Right lobe of liver (tissue), 6 donors: Measurements from ENCODE around the gene MPP2. TPM values are rescaled to one million over a fixed set of nuclear protein-coding genes. Genes with fewer than 3 reads are reported as not detected.
"Not testable (repeated sequence)": the region's sequence is repeated elsewhere in the genome, so short reads cannot be mapped to it uniquely, and the experiment has no call there.

Experiments used
- ATAC-seq, 4 donors: fragments of 200-7000 bp; cut with Tn5 transposase; one replicate each; pipeline ENCODE4 v1.9.1; 2020; ENCODE audit warnings: mild to moderate bottlenecking in 4 of 4, moderate library complexity in 4 of 4
- DNase-seq, 3 donors: peaks; one replicate each; pipeline ENCODE4 v3.0.0-alpha.2; 2020
- H3K27ac ChIP-seq, 3 donors: fragments of 200-600 bp; one replicate each; pipeline ENCODE4 v1.8.0; 2022
- H3K27me3 ChIP-seq, 2 donors: fragments of 200-600 bp; one replicate each; pipeline ENCODE4 v1.8.0; 2022
- H3K36me3 ChIP-seq, 4 donors: fragments of 200-600 bp; sonication (generic) in 1 of 4; one replicate each; pipeline versions ENCODE4 v1.5.1 to v1.8.0; 2017 to 2022; ENCODE audit warnings: control low read depth in 1 of 4
- H3K4me1 ChIP-seq, 4 donors: fragments of 200-600 bp; sonication (generic) in 1 of 4; one replicate each; pipeline versions ENCODE4 v1.5.1 to v1.8.0; 2017 to 2022; ENCODE audit warnings: control low read depth in 1 of 4
- H3K4me3 ChIP-seq, 3 donors: fragments of 200-600 bp; one replicate each; pipeline ENCODE4 v1.8.0; 2022
- H3K9me3 ChIP-seq, 4 donors: fragments of 200-600 bp; sonication (generic) in 1 of 4; one replicate each; pipeline versions ENCODE4 v1.5.1 to v1.8.0; 2017 to 2022; ENCODE audit warnings: control low read depth in 1 of 4
- CTCF ChIP-seq, 4 donors: fragments of 200-600 bp in 3 of 4; fragments of 450-650 bp in 1 of 4; IDR thresholded peaks; one replicate each; pipeline versions ENCODE4 v1.5.1 to v1.8.0; 2016 to 2022; ENCODE audit warnings: antibody characterized with exemption in 4 of 4, mild to moderate bottlenecking in 2 of 4
- POLR2A ChIP-seq: fragments of 450-650 bp; IDR thresholded peaks from one replicate; pipeline ENCODE4 v1.6.1; 2017; ENCODE audit warnings: antibody characterized with exemption, mild to moderate bottlenecking
- WGBS: methylation state at CpG from one replicate; pipeline ENCODE4 v1.1.6; 2018; ENCODE audit warnings: low coverage, low lambda C conversion rate; ENCODE audit not compliant: insufficient coverage; ENCODE audit errors: missing lambda C conversion rate; 5-methylcytosine and 5-hydroxymethylcytosine counted together
- intact Hi-C, 2 donors: fragments of 100-400 bp; cut with DNase I; formaldehyde crosslinking; loops; one replicate each; pipeline versions ENCODE4 v1.11.2 to v1.14.1; 2022
- total RNA-seq, 6 experiments: library from RNA; depleted of rRNA in 2 of 6; stranded (reverse); fragments of >200 nt in 2 of 6; fragmentation: NEBNext Ultra II Directional in 3 of 6; extraction: Animal tissue kit (Norgen Biotek cat#: 25700) in 3 of 6; gene quantifications; one replicate each; pipeline versions ENCODE4 v1.1.0 to v1.2.4, GENCODE V29; 2016 to 2023
- donor health status: DM: no; HTN: yes; CAD: no.
- donor health status: DM: no; HTN: no; CAD: no.
- donor health status: DM: no; HTN: no; CAD: no.
- donor health status: DM: no; HTN: yes; CAD: no.
- donor health status: DM: no; HTN: yes; CAD: no.

Gene MPP2
- total RNA-seq, 6 experiments from 2014 or later: 0.13 to 1.2 (median 0.18) TPM; not detected in 3

DNA sequence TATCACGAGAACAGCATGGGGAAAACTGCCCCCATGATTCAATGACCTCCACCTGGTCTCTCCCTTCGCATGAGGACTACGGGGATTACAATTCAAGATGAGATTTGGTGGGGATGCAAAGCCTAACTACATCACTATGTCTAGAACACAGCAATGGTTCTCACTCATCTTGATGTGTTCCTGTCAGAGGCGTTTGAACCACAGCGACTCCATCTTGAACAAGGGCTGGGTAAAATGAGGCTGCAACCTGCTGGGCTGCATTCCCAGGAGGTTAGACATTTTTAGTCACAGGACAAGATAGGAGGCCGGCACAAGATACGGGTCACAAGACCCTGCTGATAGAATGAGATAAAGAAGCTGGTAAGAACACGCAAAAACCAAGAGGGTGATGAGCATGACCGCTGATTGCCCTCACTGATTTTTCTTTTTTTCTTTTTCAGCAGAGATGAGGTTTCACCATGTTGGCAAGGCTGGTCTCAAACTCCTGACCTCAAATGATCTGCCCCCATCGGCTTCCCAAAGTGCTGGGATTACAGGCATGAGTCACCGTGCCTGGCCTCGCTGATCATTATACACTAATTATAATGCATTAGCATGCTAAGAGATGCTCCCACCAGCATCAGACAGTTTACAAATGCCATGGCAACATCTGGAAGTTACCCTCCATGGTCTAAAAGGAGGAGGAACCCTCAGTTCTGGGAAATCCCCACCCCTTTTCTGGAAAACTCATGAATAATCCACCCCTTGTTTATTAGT, 37.9 kb upstream of the MPP2 start:
- H3K9me3 ChIP-seq: no peaks in the 10 kb centered on the region
- H3K27ac ChIP-seq: no peak overlapping the region
- TF ChIP-seq CTCF (IDR thresholded peaks at IDR 0.05): no peak
- no peak for TF ChIP-seq POLR2A
- intact Hi-C loops: loop anchor here (10.0 kb wide), 2 partner anchors 100 to 220 kb away; no protein-coding TSS in a partner anchor
- ATAC-seq: no peak
- H3K4me1 ChIP-seq: no peaks in the 10 kb centered on the region
- WGBS: 69% methylated on average over 10 of the region's 12 CpGs
- H3K27me3 ChIP-seq: no peaks in the 10 kb centered on the region
- H3K36me3 ChIP-seq: no peaks in the 10 kb centered on the region
- H3K4me3 ChIP-seq: no peak overlapping the region
- DNase-seq: peak in 1 of 3 donors; percentile 8

DNA sequence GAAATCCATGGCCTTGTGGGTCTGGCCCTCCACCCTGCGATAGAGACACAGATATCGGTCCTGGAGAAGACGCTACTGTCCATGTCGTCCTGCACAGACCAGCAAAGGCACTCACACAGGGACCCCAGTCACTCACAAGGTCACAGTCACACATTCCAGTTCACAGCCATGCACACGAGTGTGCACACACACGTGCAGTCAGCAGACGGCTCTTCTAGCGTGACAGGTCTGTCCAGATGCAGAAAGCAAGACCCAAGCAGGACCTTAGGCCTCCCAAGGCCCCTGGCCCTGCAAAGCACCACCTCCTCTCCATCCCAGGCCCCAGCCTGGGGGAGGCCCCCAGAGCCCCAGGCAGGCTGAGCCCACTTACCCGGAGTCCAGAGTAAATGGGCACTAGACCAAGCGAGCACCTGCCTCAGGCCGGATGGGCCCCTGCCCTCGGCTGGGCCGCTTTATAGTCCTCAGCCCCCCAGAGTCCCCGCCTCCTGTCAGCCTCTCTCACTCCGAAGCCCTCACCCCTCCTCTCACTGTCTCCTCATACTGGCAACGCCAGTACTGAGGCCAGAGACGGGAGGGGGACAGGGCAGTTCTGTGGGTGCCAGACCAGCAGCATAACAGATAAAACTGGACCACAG, 34.8 kb upstream of the MPP2 start, which contains the start of gene PPY:
Gene PPY (minus strand): TSS at position 426 of the 635 bp plus-strand sequence. CDS start 822 bp downstream, outside the sequence.
- WGBS: 93% methylated on average over 7 of the region's 17 CpGs
- H3K27me3 ChIP-seq: no peaks in the 10 kb centered on the region
- no peak for DNase-seq

GRCh38 chr17:43940630-43941029, 33.3 kb upstream of the MPP2 start:
- H3K27ac ChIP-seq: no peak overlapping the region
- H3K4me3 ChIP-seq: no peak overlapping the region
- TF ChIP-seq POLR2A (no peak), CTCF (IDR thresholded peaks at IDR 0.05) (peak in 3 of 4 donors; percentile 10 to 17 (median 15))
- H3K36me3 ChIP-seq: no peaks in the 10 kb centered on the region
- intact Hi-C loops: loop anchor here (5.0 to 10.0 kb wide), 3 partner anchors 52 to 224 kb away; no protein-coding TSS in a partner anchor
- peaks cover 0 to 3% (median 0%) of the 10 kb centered on the region in 4 donors for H3K4me1 ChIP-seq
- no peaks in the 10 kb centered on the region for H3K9me3 ChIP-seq
- H3K27me3 ChIP-seq: no peaks in the 10 kb centered on the region
- DNase-seq (no peak), ATAC-seq (peak in 2 of 4 donors; percentile 18 to 25)
- WGBS: no CpG with 5 or more reads among the region's 7 CpGs

More for the DNA sequence above, 34.8 kb upstream of the MPP2 start, which contains the start of gene PPY:
- Histone ChIP-seq H3K4me1 (peaks cover 0 to 3% (median 0%) of the 10 kb centered on the region in 4 donors), H3K27ac (no peak within 1 kb of the TSS), H3K9me3 (no peaks in the 10 kb centered on the region), H3K36me3 (no peaks in the 10 kb centered on the region), H3K4me3 (no peak within 1 kb of the TSS)
- ATAC-seq: no peak
- TF ChIP-seq CTCF (IDR thresholded peaks at IDR 0.05): no peak
- intact Hi-C loops: loop anchor here (5.0 to 10.0 kb wide), 3 partner anchors 50 to 223 kb away; no protein-coding TSS in a partner anchor

GRCh38 chr17:43939886-43940285, 32.5 kb upstream of the MPP2 start:
- intact Hi-C loops: loop anchor here (5.0 to 10.0 kb wide), 3 partner anchors 52 to 225 kb away; no protein-coding TSS in a partner anchor
- Histone ChIP-seq H3K4me3 (no peak overlapping the region), H3K27ac (no peak overlapping the region), H3K9me3 (no peaks in the 10 kb centered on the region), H3K27me3 (no peaks in the 10 kb centered on the region), H3K4me1 (peaks cover 0 to 3% (median 0%) of the 10 kb centered on the region in 4 donors), H3K36me3 (no peaks in the 10 kb centered on the region)
- no peak for ATAC-seq
- TF ChIP-seq POLR2A (no peak), CTCF (IDR thresholded peaks at IDR 0.05) (no peak)
- DNase-seq: no peak
- WGBS: no CpG with 5 or more reads among the region's 5 CpGs

- intact Hi-C loops, H3K4me3 ChIP-seq, ATAC-seq, H3K9me3 ChIP-seq, H3K27me3 ChIP-seq, H3K4me1 ChIP-seq, H3K36me3 ChIP-seq, DNase-seq, H3K27ac ChIP-seq: not testable (repeated sequence)
- no CpG with 5 or more reads among the region's 3 CpGs for WGBS
These were observed 32.1 kb upstream of the MPP2 start for GRCh38 chr17:43939452-43939851.
